H9 (cell line): ENCODE measurements around the gene B9D1. TPM values are rescaled to one million over a fixed set of nuclear protein-coding genes. Genes with fewer than 3 reads are reported as not detected.

Source experiments
- DNase-seq: peaks from one replicate; pipeline ENCODE4 v3.0.0-alpha.2; 2017
- H2AFZ ChIP-seq: one replicate; pipeline ENCODE4 v1.6.1; 2013; ENCODE audit warnings: mild to moderate bottlenecking, low read length, control low read depth, moderate library complexity
- H2AK5ac ChIP-seq: 2 replicates; pipeline ENCODE4 v1.6.1; 2013; ENCODE audit warnings: low read length, control low read depth, mixed read lengths; ENCODE audit not compliant: insufficient read length
- H2BK120ac ChIP-seq: one replicate; pipeline ENCODE4 v1.6.1; 2013; ENCODE audit warnings: low read depth, mild to moderate bottlenecking, low read length, control low read depth, inconsistent platforms; ENCODE audit not compliant: poor library complexity, severe bottlenecking
- H2BK12ac ChIP-seq: 2 replicates; pipeline ENCODE4 v1.6.1; 2013; ENCODE audit warnings: low read length, control low read depth, mixed read lengths, low read depth; ENCODE audit not compliant: insufficient read length
- H2BK15ac ChIP-seq: 2 replicates; pipeline ENCODE4 v1.6.1; 2013; ENCODE audit warnings: low read depth, low read length, control low read depth
- H2BK20ac ChIP-seq: one replicate; pipeline ENCODE4 v1.6.1; 2013; ENCODE audit warnings: low read depth, mild to moderate bottlenecking, low read length, control low read depth, inconsistent platforms; ENCODE audit not compliant: poor library complexity, severe bottlenecking
- H2BK5ac ChIP-seq: 2 replicates; pipeline ENCODE4 v1.6.1; 2013; ENCODE audit warnings: low read length, control low read depth, mixed read lengths; ENCODE audit not compliant: insufficient read length
- H3K14ac ChIP-seq: 2 replicates; pipeline ENCODE4 v1.6.1; 2013; ENCODE audit warnings: low read length, control low read depth; ENCODE audit not compliant: insufficient read depth
- H3K18ac ChIP-seq: 2 replicates; pipeline ENCODE4 v1.6.1; 2013; ENCODE audit warnings: low read depth, mild to moderate bottlenecking, mixed read lengths, low read length, control low read depth; ENCODE audit not compliant: insufficient read length
- H3K23ac ChIP-seq: 2 replicates; pipeline ENCODE4 v1.6.1; 2013; ENCODE audit warnings: low read length, control low read depth, mixed read lengths, low read depth; ENCODE audit not compliant: insufficient read length
- H3K23me2 ChIP-seq: 2 replicates; pipeline ENCODE4 v1.6.1; 2013; ENCODE audit warnings: low read depth, mild to moderate bottlenecking, mixed read lengths, low read length, control low read depth; ENCODE audit not compliant: insufficient read length, poor library complexity, severe bottlenecking
- H3K27ac ChIP-seq: 2 replicates; pipeline ENCODE4 v1.5.1; 2013; ENCODE audit warnings: low read length, control low read depth, mixed read lengths, low read depth; ENCODE audit not compliant: insufficient read length
- H3K27me3 ChIP-seq: 2 replicates; pipeline ENCODE4 v1.6.1; 2013; ENCODE audit warnings: low read length, control low read depth, inconsistent platforms; ENCODE audit not compliant: insufficient read depth
- H3K4ac ChIP-seq: 2 replicates; pipeline ENCODE4 v1.6.1; 2013; ENCODE audit warnings: low read depth, mild to moderate bottlenecking, control low read depth, inconsistent platforms, low read length, moderate library complexity
- H3K4me1 ChIP-seq: 2 replicates; pipeline ENCODE4 v1.6.1; 2013; ENCODE audit warnings: low read length, control low read depth, inconsistent platforms; ENCODE audit not compliant: insufficient read depth
- H3K4me2 ChIP-seq: 2 replicates; pipeline ENCODE4 v1.6.1; 2013; ENCODE audit warnings: low read length, control low read depth, mixed read lengths; ENCODE audit not compliant: insufficient read length, insufficient read depth
- H3K56ac ChIP-seq: 2 replicates; pipeline ENCODE4 v1.6.1; 2013; ENCODE audit warnings: low read depth, mild to moderate bottlenecking, mixed read lengths, low read length, control low read depth; ENCODE audit not compliant: insufficient read length
- H3K79me1 ChIP-seq: 2 replicates; pipeline ENCODE4 v1.6.1; 2013; ENCODE audit warnings: low read depth, mild to moderate bottlenecking, moderate library complexity, low read length, control low read depth, inconsistent platforms; ENCODE audit not compliant: insufficient read depth, poor library complexity, severe bottlenecking
- H3K79me2 ChIP-seq: 2 replicates; pipeline ENCODE4 v1.6.1; 2013; ENCODE audit warnings: low read length, control low read depth, inconsistent platforms; ENCODE audit not compliant: insufficient read depth
- H3K9ac ChIP-seq: 2 replicates; pipeline ENCODE4 v1.6.1; 2013; ENCODE audit warnings: low read length, control low read depth, mixed read lengths; ENCODE audit not compliant: insufficient read length; ENCODE audit errors: extremely low read depth
- H3K9me3 ChIP-seq: one replicate; pipeline ENCODE4 v1.6.1; 2013; ENCODE audit warnings: low read depth, low read length, inconsistent platforms; ENCODE audit not compliant: control insufficient read depth
- H3T11ph ChIP-seq: one replicate; pipeline ENCODE4 v1.6.1; 2013; ENCODE audit warnings: mild to moderate bottlenecking, low read length, control low read depth, inconsistent platforms
- H4K20me1 ChIP-seq: one replicate; pipeline ENCODE4 v1.6.1; 2013; ENCODE audit not compliant: control insufficient read depth, insufficient read length, insufficient read depth
- H4K5ac ChIP-seq: 2 replicates; pipeline ENCODE4 v1.6.1; 2013; ENCODE audit warnings: low read depth, mild to moderate bottlenecking, mixed read lengths, low read length, control low read depth; ENCODE audit not compliant: insufficient read length
- H4K8ac ChIP-seq: replicated peaks from 2 replicates; pipeline ENCODE4 v1.6.1; 2013; ENCODE audit warnings: low read length, control low read depth, mixed read lengths, low read depth; ENCODE audit not compliant: insufficient read length
- H4K91ac ChIP-seq: 2 replicates; pipeline ENCODE4 v1.6.1; 2013; ENCODE audit warnings: low read depth, mild to moderate bottlenecking, moderate library complexity, mixed read lengths, low read length, control low read depth; ENCODE audit not compliant: insufficient read length
- H3K27ac Mint-ChIP-seq, 3 experiments: 2 replicates in 2 of 3; 3 replicates in 1 of 3; pipeline ENCODE4 v1.8.0; 2020 to 2021; ENCODE audit warnings: mixed read lengths in 3 of 3, mild to moderate bottlenecking in 1 of 3, moderate library complexity in 1 of 3
- H3K27me3 Mint-ChIP-seq: 2 replicates; pipeline ENCODE4 v1.8.0; 2021; ENCODE audit warnings: low read depth, mild to moderate bottlenecking, moderate library complexity, mixed read lengths
- H3K36me3 Mint-ChIP-seq, 3 experiments: 2 replicates in 2 of 3; 3 replicates in 1 of 3; pipeline ENCODE4 v1.8.0; 2020 to 2021; ENCODE audit warnings: low read depth in 3 of 3, mixed read lengths in 3 of 3; ENCODE audit not compliant: insufficient read depth in 1 of 3
- H3K4me1 Mint-ChIP-seq, 2 experiments: 2 replicates each; pipeline ENCODE4 v1.8.0; 2020; ENCODE audit warnings: mixed read lengths in 2 of 2
- H3K4me3 Mint-ChIP-seq, 2 experiments: 2 replicates in 1 of 2; 3 replicates in 1 of 2; pipeline ENCODE4 v1.8.0; 2020 to 2021; ENCODE audit warnings: mild to moderate bottlenecking in 2 of 2, mixed read lengths in 2 of 2, moderate library complexity in 1 of 2
- H3K9me3 Mint-ChIP-seq, 2 experiments: 2 replicates in 1 of 2; 3 replicates in 1 of 2; pipeline ENCODE4 v1.8.0; 2020; ENCODE audit warnings: mild to moderate bottlenecking in 2 of 2, mixed read lengths in 2 of 2, moderate library complexity in 1 of 2
- CTCF ChIP-seq: fragments of 200-600 bp; sonication (generic); conservative IDR thresholded peaks from 3 replicates; pipeline ENCODE4 v1.8.0; 2021; ENCODE audit warnings: antibody characterized with exemption, mild to moderate bottlenecking
- WGBS: extraction: QIAGEN DNeasy Blood & Tissue Kit; methylation state at CpG from one replicate; pipeline ENCODE4 v1.1.7; 2013; ENCODE audit warnings: missing lambda C conversion rate, low lambda C conversion rate, mixed read lengths; ENCODE audit not compliant: insufficient read length; ENCODE audit errors: extremely low coverage; 5-methylcytosine and 5-hydroxymethylcytosine counted together
- total RNA-seq: library from RNA; stranded (reverse); gene quantifications from 2 replicates; pipeline ENCODE4 v1.2.1, GENCODE V29; 2021

The B9D1 gene
- total RNA-seq, 1 experiment from 2014 or later = 30.4 TPM

- Histone ChIP-seq H4K5ac (no peak overlapping the region), H3K27me3 (no peaks in the 10 kb centered on the region), H4K91ac (no peak overlapping the region), H4K20me1 (no peaks in the 10 kb centered on the region), H3T11ph (no peak overlapping the region), H4K8ac (no peak overlapping the region), H3K4ac (no peak overlapping the region), H3K23ac (no peak overlapping the region), H3K56ac (no peak overlapping the region), H3K9ac (peak overlapping the region; percentile 58), H3K18ac (no peak overlapping the region), H2BK12ac (no peak overlapping the region), H3K4me2 (peak overlapping the region; percentile 58), H3K79me1 (no peaks in the 10 kb centered on the region), H2BK120ac (no peak overlapping the region), H3K23me2 (no peaks in the 10 kb centered on the region), H3K9me3 (no peaks in the 10 kb centered on the region), H2AK5ac (no peak overlapping the region), H2AFZ (no peak overlapping the region), H3K14ac (no peak overlapping the region; the same call in 1 of the 2 replicates), H3K4me1 (no peaks in the 10 kb centered on the region), H3K79me2 (0 out of 2 replicates have a peak, but pooled peaks cover 2% of the 10 kb centered on the region), H3K27ac (no peak overlapping the region), H2BK15ac (no peak overlapping the region), H2BK5ac (no peak overlapping the region), H2BK20ac (no peak overlapping the region)
- Mint-ChIP-seq H3K4me3 (peak overlapping the region; percentile 84 to 88), H3K27me3 (peaks cover 5% of the 10 kb centered on the region; the same call in 1 of the 2 replicates), H3K9me3 (no peaks in the 10 kb centered on the region; a peak in 1 of 5 replicates), H3K4me1 (peaks cover 22 to 30% of the 10 kb centered on the region in 2 experiments), H3K27ac (no peak overlapping the region), H3K36me3 (peaks cover 9 to 29% (median 26%) of the 10 kb centered on the region in 3 experiments)
- no peak for DNase-seq
- no CpG with 5 or more reads among the region's 16 CpGs for WGBS
- no peak for TF ChIP-seq CTCF
Observed at GRCh38 chr17:19361944-19362276, 613 bp downstream of the B9D1 start.
